Measurements from ENCODE around the gene MICAL3. TPM values are rescaled to one million over a fixed set of nuclear protein-coding genes. Genes with fewer than 3 reads are reported as not detected.

MICAL3 gene
- total and polyA plus RNA-seq, 9 of the 15 experiments (the other 6 are each of a cell fraction or from before 2014, with no cell fraction given): 0.53 to 32.1 (median 12.3) TPM

DNA sequence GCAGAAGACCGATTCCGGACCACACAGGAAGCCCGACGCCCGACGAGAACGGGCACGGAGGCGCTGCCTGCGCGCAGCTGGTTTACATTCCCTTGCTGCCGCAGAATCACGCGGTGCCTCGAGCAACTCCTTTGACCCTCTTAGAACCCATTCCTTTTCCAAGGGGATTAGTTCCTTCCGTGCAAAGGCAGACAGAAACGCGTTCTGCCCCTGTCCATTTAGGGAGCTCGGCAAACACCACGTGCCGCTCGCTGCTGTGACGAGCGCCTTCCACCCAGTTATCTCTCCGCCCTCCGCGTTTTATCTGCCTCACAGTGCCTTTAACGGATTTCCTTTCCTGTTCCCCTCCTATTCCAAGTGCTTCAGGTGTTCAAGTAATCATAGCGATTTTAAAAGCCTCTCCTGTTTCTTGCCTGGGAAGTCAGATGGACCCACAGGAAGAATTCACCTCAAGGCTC, 24.1 kb upstream of the MICAL3 start (continued):
- TF ChIP-seq ZNF592 (IDR thresholded peaks at IDR 0.05) (no peak), ZNF586 (CRISPR knock-in tag; conservative IDR thresholded peaks at IDR 0.05) (no peak), FOSL1 (tag; conservative IDR thresholded peaks at IDR 0.05) (no peak), CREBBP (IDR thresholded peaks at IDR 0.05; ENCODE audit: low read depth, low read length) (no peak), TAF9B (IDR thresholded peaks at IDR 0.05; ENCODE audit: partially characterized antibody) (no peak), DDX20 (tag; IDR thresholded peaks at IDR 0.05; ENCODE audit: low read depth) (no peak), SRF (CRISPR knock-in tag; IDR thresholded peaks at IDR 0.05) (peak in 1 of 2 experiments; percentile 21; a peak in 1 of 4 replicates), ZNF311 (CRISPR knock-in tag; IDR thresholded peaks at IDR 0.05) (no peak), ZNF75A (CRISPR knock-in tag; IDR thresholded peaks at IDR 0.05) (no peak), FOXK1 (CRISPR knock-in tag; IDR thresholded peaks at IDR 0.05; ENCODE audit: borderline replicate concordance) (no peak), ZNF785 (CRISPR knock-in tag; IDR thresholded peaks at IDR 0.05) (no peak), NONO (IDR thresholded peaks at IDR 0.05; ENCODE audit: low read depth in 2 of 2, low read length in 1 of 2) (no peak), ZNF766 (CRISPR knock-in tag; conservative IDR thresholded peaks at IDR 0.05) (no peak), HDAC6 (IDR thresholded peaks at IDR 0.05; ENCODE audit: low read depth, low read length) (no peak), ZNF408 (CRISPR knock-in tag; IDR thresholded peaks at IDR 0.05; ENCODE audit: low read depth) (no peak), TRIM28 (IDR thresholded peaks at IDR 0.05) (no peak), HSF4 (CRISPR knock-in tag; IDR thresholded peaks at IDR 0.05; ENCODE audit: borderline replicate concordance) (no peak)
- TF ChIP-seq, protein P1, sequence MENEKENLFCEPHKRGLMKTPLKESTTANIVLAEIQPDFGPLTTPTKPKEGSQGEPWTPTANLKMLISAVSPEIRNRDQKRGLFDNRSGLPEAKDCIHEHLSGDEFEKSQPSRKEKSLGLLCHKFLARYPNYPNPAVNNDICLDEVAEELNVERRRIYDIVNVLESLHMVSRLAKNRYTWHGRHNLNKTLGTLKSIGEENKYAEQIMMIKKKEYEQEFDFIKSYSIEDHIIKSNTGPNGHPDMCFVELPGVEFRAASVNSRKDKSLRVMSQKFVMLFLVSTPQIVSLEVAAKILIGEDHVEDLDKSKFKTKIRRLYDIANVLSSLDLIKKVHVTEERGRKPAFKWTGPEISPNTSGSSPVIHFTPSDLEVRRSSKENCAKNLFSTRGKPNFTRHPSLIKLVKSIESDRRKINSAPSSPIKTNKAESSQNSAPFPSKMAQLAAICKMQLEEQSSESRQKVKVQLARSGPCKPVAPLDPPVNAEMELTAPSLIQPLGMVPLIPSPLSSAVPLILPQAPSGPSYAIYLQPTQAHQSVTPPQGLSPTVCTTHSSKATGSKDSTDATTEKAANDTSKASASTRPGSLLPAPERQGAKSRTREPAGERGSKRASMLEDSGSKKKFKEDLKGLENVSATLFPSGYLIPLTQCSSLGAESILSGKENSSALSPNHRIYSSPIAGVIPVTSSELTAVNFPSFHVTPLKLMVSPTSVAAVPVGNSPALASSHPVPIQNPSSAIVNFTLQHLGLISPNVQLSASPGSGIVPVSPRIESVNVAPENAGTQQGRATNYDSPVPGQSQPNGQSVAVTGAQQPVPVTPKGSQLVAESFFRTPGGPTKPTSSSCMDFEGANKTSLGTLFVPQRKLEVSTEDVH (IDR thresholded peaks at IDR 0.05; ENCODE audit: low read depth, partially characterized antibody): no peak
- TF ChIP-seq, protein P2, sequence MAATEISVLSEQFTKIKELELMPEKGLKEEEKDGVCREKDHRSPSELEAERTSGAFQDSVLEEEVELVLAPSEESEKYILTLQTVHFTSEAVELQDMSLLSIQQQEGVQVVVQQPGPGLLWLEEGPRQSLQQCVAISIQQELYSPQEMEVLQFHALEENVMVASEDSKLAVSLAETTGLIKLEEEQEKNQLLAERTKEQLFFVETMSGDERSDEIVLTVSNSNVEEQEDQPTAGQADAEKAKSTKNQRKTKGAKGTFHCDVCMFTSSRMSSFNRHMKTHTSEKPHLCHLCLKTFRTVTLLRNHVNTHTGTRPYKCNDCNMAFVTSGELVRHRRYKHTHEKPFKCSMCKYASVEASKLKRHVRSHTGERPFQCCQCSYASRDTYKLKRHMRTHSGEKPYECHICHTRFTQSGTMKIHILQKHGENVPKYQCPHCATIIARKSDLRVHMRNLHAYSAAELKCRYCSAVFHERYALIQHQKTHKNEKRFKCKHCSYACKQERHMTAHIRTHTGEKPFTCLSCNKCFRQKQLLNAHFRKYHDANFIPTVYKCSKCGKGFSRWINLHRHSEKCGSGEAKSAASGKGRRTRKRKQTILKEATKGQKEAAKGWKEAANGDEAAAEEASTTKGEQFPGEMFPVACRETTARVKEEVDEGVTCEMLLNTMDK (IDR thresholded peaks at IDR 0.05; ENCODE audit: borderline replicate concordance, insufficient read depth, low read depth, low read length, poor library complexity, severe bottlenecking): no peak

All from K562 (cell line).